Measurements from ENCODE around the gene NFAT5.

- TF ChIP-seq CTCF (IDR thresholded peaks at IDR 0.05), result no peak
- TF ChIP-seq POLR2A (IDR thresholded peaks at IDR 0.05), result no peak
Observed at GRCh38 chr16:69747115-69747514, 181.3 kb downstream of the NFAT5 start.

Measured in testis (tissue), 2 donors.